Mucosa of stomach (tissue), 1 donor: Measurements from ENCODE around the gene TSC1.

Experiments used
- H3K27me3 ChIP-seq: one replicate; pipeline ENCODE4 v1.7.0; 2013; ENCODE audit warnings: mild to moderate bottlenecking, low read length; ENCODE audit not compliant: control insufficient read depth, insufficient read depth
- H3K36me3 ChIP-seq: one replicate; pipeline ENCODE4 v1.7.0; 2013; ENCODE audit warnings: low read length; ENCODE audit not compliant: control insufficient read depth, insufficient read depth
- H3K4me1 ChIP-seq: one replicate; pipeline ENCODE4 v1.7.0; 2013; ENCODE audit warnings: mild to moderate bottlenecking, low read length; ENCODE audit not compliant: control insufficient read depth, insufficient read depth
- H3K4me3 ChIP-seq: one replicate; pipeline ENCODE4 v1.7.0; 2013; ENCODE audit warnings: low read length
- H3K9ac ChIP-seq: one replicate; pipeline ENCODE4 v1.7.0; 2013; ENCODE audit warnings: mild to moderate bottlenecking, low read length, moderate library complexity
- H3K9me3 ChIP-seq: one replicate; pipeline ENCODE4 v1.7.0; 2013; ENCODE audit warnings: mild to moderate bottlenecking, low read length, moderate library complexity; ENCODE audit not compliant: control insufficient read depth
- donor health status: Pancreatic carcinoma.

TSC1 gene

GRCh38 chr9:132894862-132895835 lies 49.3 kb downstream of the TSC1 start:
- no peaks in the 10 kb centered on the region for H3K9me3 ChIP-seq
- H3K9ac ChIP-seq = no peak overlapping the region
- no peaks in the 10 kb centered on the region for H3K27me3 ChIP-seq
- H3K4me1 ChIP-seq = peaks cover 18% of the 10 kb centered on the region
- H3K4me3 ChIP-seq = no peak overlapping the region
- peaks cover 11% of the 10 kb centered on the region for H3K36me3 ChIP-seq

- Histone ChIP-seq H3K9me3 (no peaks in the 10 kb centered on the region), H3K27me3 (no peaks in the 10 kb centered on the region), H3K36me3 (peaks cover 11% of the 10 kb centered on the region), H3K4me1 (peaks cover 18% of the 10 kb centered on the region), H3K9ac (no peak overlapping the region), H3K4me3 (no peak overlapping the region)
Observed at GRCh38 chr9:132894346-132894745, 50.1 kb downstream of the TSC1 start.

- no peaks in the 10 kb centered on the region for H3K9me3 ChIP-seq
- no peak overlapping the region for H3K9ac ChIP-seq
- peaks cover 11% of the 10 kb centered on the region for H3K36me3 ChIP-seq
- H3K4me1 ChIP-seq = peaks cover 18% of the 10 kb centered on the region
- no peaks in the 10 kb centered on the region for H3K27me3 ChIP-seq
- H3K4me3 ChIP-seq = no peak overlapping the region
Observed at GRCh38 chr9:132892400-132892799, 52.0 kb downstream of the TSC1 start.

- Histone ChIP-seq H3K9me3 (no peaks in the 10 kb centered on the region), H3K4me1 (no peaks in the 10 kb centered on the region), H3K36me3 (no peaks in the 10 kb centered on the region), H3K4me3 (no peak overlapping the region), H3K27me3 (no peaks in the 10 kb centered on the region), H3K9ac (no peak overlapping the region)
Observed at GRCh38 chr9:132888151-132888550, 56.3 kb downstream of the TSC1 start.

- no peak overlapping the region for H3K9ac ChIP-seq
Observed at GRCh38 chr9:132887181-132888120, 57.0 kb downstream of the TSC1 start.

GRCh38 chr9:132886334-132886725 lies 58.1 kb downstream of the TSC1 start:
- Histone ChIP-seq H3K4me3 (no peak overlapping the region), H3K9me3 (no peaks in the 10 kb centered on the region), H3K4me1 (no peaks in the 10 kb centered on the region), H3K36me3 (no peaks in the 10 kb centered on the region), H3K27me3 (no peaks in the 10 kb centered on the region), H3K9ac (no peak overlapping the region)

More at GRCh38 chr9:132887181-132888120, 57.0 kb downstream of the TSC1 start:
- no peaks in the 10 kb centered on the region for H3K27me3 ChIP-seq
- no peaks in the 10 kb centered on the region for H3K4me1 ChIP-seq
- no peaks in the 10 kb centered on the region for H3K9me3 ChIP-seq
- H3K36me3 ChIP-seq = no peaks in the 10 kb centered on the region
- H3K4me3 ChIP-seq = no peak overlapping the region

GRCh38 chr9:132885720-132886333 lies 58.6 kb downstream of the TSC1 start:
- no peaks in the 10 kb centered on the region for H3K9me3 ChIP-seq
- no peak overlapping the region for H3K9ac ChIP-seq
- no peak overlapping the region for H3K4me3 ChIP-seq
- no peaks in the 10 kb centered on the region for H3K27me3 ChIP-seq
- no peaks in the 10 kb centered on the region for H3K4me1 ChIP-seq
- H3K36me3 ChIP-seq = no peaks in the 10 kb centered on the region

GRCh38 chr9:132883349-132884294 lies 60.8 kb downstream of the TSC1 start:
- no peak overlapping the region for H3K9ac ChIP-seq
- no peaks in the 10 kb centered on the region for H3K27me3 ChIP-seq
- H3K4me1 ChIP-seq = peaks cover 5% of the 10 kb centered on the region
- no peaks in the 10 kb centered on the region for H3K36me3 ChIP-seq
- H3K4me3 ChIP-seq = no peak overlapping the region
- no peaks in the 10 kb centered on the region for H3K9me3 ChIP-seq

- H3K36me3 ChIP-seq = no peaks in the 10 kb centered on the region
- no peak overlapping the region for H3K4me3 ChIP-seq
- H3K27me3 ChIP-seq = peaks cover 1% of the 10 kb centered on the region
- no peaks in the 10 kb centered on the region for H3K9me3 ChIP-seq
- no peak overlapping the region for H3K9ac ChIP-seq
- peaks cover 7% of the 10 kb centered on the region for H3K4me1 ChIP-seq
Observed at GRCh38 chr9:132882616-132883015, 61.8 kb downstream of the TSC1 start.

GRCh38 chr9:132881826-132882225 lies 62.6 kb downstream of the TSC1 start:
- Histone ChIP-seq H3K9me3 (no peaks in the 10 kb centered on the region), H3K9ac (no peak overlapping the region), H3K4me1 (peaks cover 10% of the 10 kb centered on the region), H3K27me3 (peaks cover 5% of the 10 kb centered on the region), H3K4me3 (no peak overlapping the region), H3K36me3 (no peaks in the 10 kb centered on the region)

GRCh38 chr9:132880324-132880661 lies 64.1 kb downstream of the TSC1 start:
- Histone ChIP-seq H3K27me3 (peaks cover 5% of the 10 kb centered on the region), H3K4me1 (peaks cover 10% of the 10 kb centered on the region), H3K9ac (no peak overlapping the region), H3K9me3 (no peaks in the 10 kb centered on the region), H3K36me3 (no peaks in the 10 kb centered on the region), H3K4me3 (no peak overlapping the region)
